Endothelial cell of umbilical vein (primary cell): Measurements from ENCODE around the gene KIR3DL3. TPM values are rescaled to one million over a fixed set of nuclear protein-coding genes. Genes with fewer than 3 reads are reported as not detected.

Source experiments
- polyA plus RNA-seq, 4 experiments: library from polyadenylated mRNA; depleted of rRNA in 3 of 4; stranded (reverse) in 3 of 4; unstranded in 1 of 4; fragments of >200 nt; gene quantifications; 2 replicates each; pipeline versions ENCODE4 v1.2.1 to v1.2.3, GENCODE V29; 2011 to 2012; ENCODE audit warnings: missing spikeins in 1 of 4
- small RNA-seq: library from RNA; depleted of rRNA; stranded (forward); fragments of <200 nt; gene quantifications from one replicate; pipeline ENCODE3, GENCODE V24; 2012; ENCODE audit warnings: low replicate concordance, low read depth; ENCODE audit not compliant: insufficient read depth, insufficient read length
- total RNA-seq: library from RNA; stranded (reverse); gene quantifications from 2 replicates; pipeline ENCODE4 v1.2.3, GENCODE V29; 2021

KIR3DL3 gene
- total and polyA plus RNA-seq, 2 donors (not counting 3 experiments of a cell fraction or from before 2014, with no cell fraction given), result not detected

Small RNAs within 50 kb of the gene (small RNA-seq; reads per million reads assigned to genes)
- gene AC245128.2 (not detected), gene KIR3DP1 (not detected)

Other genes with a start within 250 kb of the KIR3DL3 start
- not detected in 2 replicates for gene LAIR2, start 221.6 kb upstream of the KIR3DL3 start, total RNA-seq
- gene LAIR2, start 221.6 kb upstream of the KIR3DL3 start, polyA plus RNA-seq, result not detected in 2 replicates
- not detected in 2 replicates for gene LILRA2, start 150.7 kb upstream of the KIR3DL3 start, total RNA-seq
- gene LILRA2, start 150.7 kb upstream of the KIR3DL3 start, polyA plus RNA-seq, result not detected in 2 replicates
- not detected in 2 replicates for gene LILRA1, start 130.8 kb upstream of the KIR3DL3 start, total RNA-seq
- gene LILRA1, start 130.8 kb upstream of the KIR3DL3 start, polyA plus RNA-seq, result not detected in 2 replicates
- gene LILRB1, start 94.0 kb upstream of the KIR3DL3 start, total RNA-seq, result not detected in 2 replicates
- gene LILRB1, start 94.0 kb upstream of the KIR3DL3 start, polyA plus RNA-seq, result not detected in 2 replicates
- not detected in 2 replicates for gene LILRB4, start 61.5 kb upstream of the KIR3DL3 start, total RNA-seq
- gene LILRB4, start 61.5 kb upstream of the KIR3DL3 start, polyA plus RNA-seq, result not detected in 2 replicates
- not detected in 2 replicates for gene KIR2DL3, start 14.1 kb downstream of the KIR3DL3 start, total RNA-seq
- not detected in 2 replicates for gene KIR2DL3, start 14.1 kb downstream of the KIR3DL3 start, polyA plus RNA-seq
- gene KIR2DL1, start 45.4 kb downstream of the KIR3DL3 start, total RNA-seq, result not detected in 2 replicates
- not detected in 2 replicates for gene KIR2DL1, start 45.4 kb downstream of the KIR3DL3 start, polyA plus RNA-seq
- not detected in 2 replicates for gene KIR2DL4, start 79.2 kb downstream of the KIR3DL3 start, total RNA-seq
- gene KIR2DL4, start 79.2 kb downstream of the KIR3DL3 start, polyA plus RNA-seq, result not detected in 2 replicates
- gene KIR3DL1, start 92.0 kb downstream of the KIR3DL3 start, total RNA-seq, result not detected in 2 replicates
- not detected in 2 replicates for gene KIR3DL1, start 92.0 kb downstream of the KIR3DL3 start, polyA plus RNA-seq
- not detected in 2 replicates for gene KIR2DS4, start 108.2 kb downstream of the KIR3DL3 start, total RNA-seq
- gene KIR2DS4, start 108.2 kb downstream of the KIR3DL3 start, polyA plus RNA-seq, result not detected in 2 replicates
- gene KIR3DL2, start 126.0 kb downstream of the KIR3DL3 start, total RNA-seq, result not detected in 2 replicates
- gene KIR3DL2, start 126.0 kb downstream of the KIR3DL3 start, polyA plus RNA-seq, result not detected in 2 replicates
- gene FCAR, start 149.8 kb downstream of the KIR3DL3 start, total RNA-seq, result not detected in 2 replicates
- gene FCAR, start 149.8 kb downstream of the KIR3DL3 start, polyA plus RNA-seq, result not detected in 2 replicates
- 0.44 TPM in 1 of 2 replicates, not detected in the other for gene NCR1, start 181.7 kb downstream of the KIR3DL3 start, total RNA-seq
- gene NCR1, start 181.7 kb downstream of the KIR3DL3 start, polyA plus RNA-seq, result 0.22 and 0.76 TPM in 2 replicates
- gene NLRP7, start 223.1 kb downstream of the KIR3DL3 start, total RNA-seq, result not detected in 2 replicates
- not detected in 2 replicates for gene NLRP7, start 223.1 kb downstream of the KIR3DL3 start, polyA plus RNA-seq
- gene NLRP2, start 241.9 kb downstream of the KIR3DL3 start, total RNA-seq, result 7.2 and 12.6 TPM in 2 replicates
- gene NLRP2, start 241.9 kb downstream of the KIR3DL3 start, polyA plus RNA-seq, result 4.3 and 5.9 TPM in 2 replicates